Smooth muscle cell (in vitro differentiated cells): ENCODE data around the gene DIS3. TPM values are rescaled to one million over a fixed set of nuclear protein-coding genes. Genes with fewer than 3 reads are reported as not detected.
"Not testable (repeated sequence)": the region's sequence is repeated elsewhere in the genome, so short reads cannot be mapped to it uniquely, and the experiment has no call there.

Source experiments
- DNase-seq: peaks from one replicate; lab custom pipeline; 2025; ENCODE audit not compliant: unreplicated experiment; lab: John Stamatoyannopoulos, UW
- H2AFZ ChIP-seq: fragments of 200-600 bp; sonication (generic); 2 replicates; pipeline ENCODE4 v1.6.0; 2016; ENCODE audit warnings: antibody characterized with exemption, low read depth, mild to moderate bottlenecking
- H3F3A ChIP-seq: fragments of 200-600 bp; sonication (generic); 2 replicates; pipeline ENCODE4 v1.6.0; 2017; ENCODE audit warnings: antibody characterized with exemption, low read depth
- H3K27ac ChIP-seq: fragments of 200-600 bp; sonication (generic); 2 replicates; pipeline ENCODE4 v1.5.1; 2016; ENCODE audit warnings: low read depth, mild to moderate bottlenecking
- H3K27me3 ChIP-seq: fragments of 200-600 bp; sonication (generic); 2 replicates; pipeline ENCODE4 v1.6.1; 2016; ENCODE audit warnings: low read depth, mild to moderate bottlenecking
- H3K36me3 ChIP-seq: fragments of 200-600 bp; sonication (generic); 2 replicates; pipeline ENCODE4 v1.5.1; 2016; ENCODE audit warnings: low read depth
- H3K4me1 ChIP-seq: fragments of 200-600 bp; sonication (generic); 2 replicates; pipeline ENCODE4 v1.5.1; 2016; ENCODE audit warnings: low read depth
- H3K4me2 ChIP-seq: fragments of 200-600 bp; sonication (generic); 2 replicates; pipeline ENCODE4 v1.6.0; 2016; ENCODE audit warnings: mild to moderate bottlenecking
- H3K4me3 ChIP-seq: fragments of 200-600 bp; sonication (generic); 2 replicates; pipeline ENCODE4 v1.5.1; 2016; ENCODE audit warnings: mild to moderate bottlenecking
- H3K79me2 ChIP-seq: fragments of 200-600 bp; sonication (generic); 2 replicates; pipeline ENCODE4 v1.6.0; 2016; ENCODE audit warnings: low read depth, mild to moderate bottlenecking
- H3K9ac ChIP-seq: fragments of 200-600 bp; sonication (generic); 2 replicates; pipeline ENCODE4 v1.6.0; 2016; ENCODE audit warnings: low read depth
- H3K9me3 ChIP-seq: fragments of 200-600 bp; sonication (generic); replicated peaks from 2 replicates; pipeline ENCODE4 v1.5.1; 2016; ENCODE audit warnings: low read depth
- H4K20me1 ChIP-seq: fragments of 200-600 bp; sonication (generic); 2 replicates; pipeline ENCODE4 v1.6.0; 2016; ENCODE audit warnings: low read depth
- WGBS: methylation state at CpG from one replicate; pipeline ENCODE4 v1.1.7; 2016; ENCODE audit warnings: low lambda C conversion rate; 5-methylcytosine and 5-hydroxymethylcytosine counted together
- polyA plus RNA-seq: library from polyadenylated mRNA; unstranded; fragments of >200 nt; fragmentation: Nextera tagmentation; extraction: Ambion mirVana; gene quantifications from 2 replicates; pipeline ENCODE4 v1.2.1, GENCODE V29; 2016
- total RNA-seq: library from RNA; depleted of rRNA; stranded (reverse); fragments of >200 nt; gene quantifications from 2 replicates; pipeline ENCODE4 v1.2.3, GENCODE V29; 2014
- TF ChIP-seq, protein P1 (sequence below): fragments of 200-600 bp; sonication (generic); IDR thresholded peaks from 2 replicates; pipeline ENCODE4 v1.5.1; 2017; ENCODE audit warnings: borderline replicate concordance, mild to moderate bottlenecking, antibody characterized with exemption; ENCODE audit not compliant: insufficient read depth, poor library complexity, severe bottlenecking

Gene DIS3
- total and polyA plus RNA-seq, 2 experiments from 2014 or later = 15.3 to 50.1 TPM

DNA sequence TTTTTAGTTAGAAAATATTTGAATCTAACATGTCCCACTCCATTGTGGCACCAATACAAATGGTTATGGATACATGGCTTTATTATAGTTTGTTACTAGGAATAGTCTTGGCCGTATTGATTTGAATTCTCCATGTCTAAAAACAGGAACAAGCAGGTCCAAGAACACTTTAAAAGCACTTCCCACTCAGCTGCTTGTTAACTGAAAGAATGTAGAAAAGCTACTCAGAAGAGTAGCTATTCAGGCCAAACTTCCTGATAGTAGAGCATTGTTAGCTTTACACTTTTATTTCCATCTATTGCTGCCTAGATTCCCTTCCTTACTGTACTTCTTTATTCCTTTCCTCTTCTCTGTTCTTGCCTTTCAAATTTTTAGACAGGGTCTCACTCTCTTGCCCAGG lies 7.1 kb upstream of the DIS3 start:
- H3K4me1 ChIP-seq = no peaks in the 10 kb centered on the region
- no peaks in the 10 kb centered on the region for H3K27me3 ChIP-seq
- peaks cover 16% of the 10 kb centered on the region for H3K36me3 ChIP-seq
- 86% methylated on average over 1 of the region's 1 CpG for WGBS
- no peak overlapping the region for H3K27ac ChIP-seq
- DNase-seq = no peak
- H3F3A ChIP-seq = no peaks in the 10 kb centered on the region
- H3K9ac ChIP-seq = no peak overlapping the region
- no peak overlapping the region for H3K4me2 ChIP-seq
- H3K4me3 ChIP-seq = no peak overlapping the region
- H3K79me2 ChIP-seq = peaks cover 60% of the 10 kb centered on the region
- H4K20me1 ChIP-seq = peaks cover 38% of the 10 kb centered on the region
- H2AFZ ChIP-seq = no peak overlapping the region
- TF ChIP-seq, protein P1, sequence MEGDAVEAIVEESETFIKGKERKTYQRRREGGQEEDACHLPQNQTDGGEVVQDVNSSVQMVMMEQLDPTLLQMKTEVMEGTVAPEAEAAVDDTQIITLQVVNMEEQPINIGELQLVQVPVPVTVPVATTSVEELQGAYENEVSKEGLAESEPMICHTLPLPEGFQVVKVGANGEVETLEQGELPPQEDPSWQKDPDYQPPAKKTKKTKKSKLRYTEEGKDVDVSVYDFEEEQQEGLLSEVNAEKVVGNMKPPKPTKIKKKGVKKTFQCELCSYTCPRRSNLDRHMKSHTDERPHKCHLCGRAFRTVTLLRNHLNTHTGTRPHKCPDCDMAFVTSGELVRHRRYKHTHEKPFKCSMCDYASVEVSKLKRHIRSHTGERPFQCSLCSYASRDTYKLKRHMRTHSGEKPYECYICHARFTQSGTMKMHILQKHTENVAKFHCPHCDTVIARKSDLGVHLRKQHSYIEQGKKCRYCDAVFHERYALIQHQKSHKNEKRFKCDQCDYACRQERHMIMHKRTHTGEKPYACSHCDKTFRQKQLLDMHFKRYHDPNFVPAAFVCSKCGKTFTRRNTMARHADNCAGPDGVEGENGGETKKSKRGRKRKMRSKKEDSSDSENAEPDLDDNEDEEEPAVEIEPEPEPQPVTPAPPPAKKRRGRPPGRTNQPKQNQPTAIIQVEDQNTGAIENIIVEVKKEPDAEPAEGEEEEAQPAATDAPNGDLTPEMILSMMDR = no peak
- no peaks in the 10 kb centered on the region for H3K9me3 ChIP-seq

GRCh38 chr13:72784679-72785078 lies 3.0 kb upstream of the DIS3 start:
- not testable (repeated sequence) for H3K27me3 ChIP-seq, H3K9me3 ChIP-seq, DNase-seq, H3K36me3 ChIP-seq, H3K9ac ChIP-seq, H2AFZ ChIP-seq, H3K4me2 ChIP-seq, H3K27ac ChIP-seq, H3F3A ChIP-seq, H3K4me3 ChIP-seq
- Histone ChIP-seq H3K79me2 (peaks cover 89% of the 10 kb centered on the region), H4K20me1 (peaks cover 42% of the 10 kb centered on the region), H3K4me1 (peaks cover 17% of the 10 kb centered on the region)
- 98% methylated on average over 4 of the region's 4 CpGs for WGBS

DNA sequence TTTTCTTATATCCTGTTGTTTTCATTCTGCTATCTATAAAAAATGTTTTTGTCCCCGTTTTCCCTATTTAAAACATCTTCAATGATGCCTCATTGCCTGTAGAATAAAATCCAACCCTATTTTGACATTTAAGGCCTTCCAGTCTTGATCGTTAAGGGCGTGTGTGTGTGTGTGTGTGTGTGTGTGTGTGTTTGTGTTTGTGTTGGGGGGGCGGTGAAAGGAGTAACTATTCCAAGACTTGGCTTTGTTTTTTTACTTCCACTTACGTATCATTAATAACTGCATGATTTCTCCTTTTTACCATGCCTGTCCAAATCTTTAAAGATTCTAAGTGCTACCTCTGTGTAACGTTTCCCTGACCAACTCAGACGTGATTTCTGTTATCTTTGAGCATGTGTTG lies 1.0 kb upstream of the DIS3 start:
- no peak for DNase-seq
- H3K27me3 ChIP-seq = no peaks in the 10 kb centered on the region
- TF ChIP-seq, protein P1 = no peak
- peak overlapping the region; percentile 96 for H3K4me2 ChIP-seq
- no peaks in the 10 kb centered on the region for H3K9me3 ChIP-seq
- no peaks in the 10 kb centered on the region for H3K36me3 ChIP-seq
- WGBS = 10% methylated on average over 7 of the region's 7 CpGs
- H4K20me1 ChIP-seq = peaks cover 46% of the 10 kb centered on the region
- peaks cover 17% of the 10 kb centered on the region for H3K4me1 ChIP-seq
- peak overlapping the region; percentile 73 for H3K27ac ChIP-seq
- H3F3A ChIP-seq = no peaks in the 10 kb centered on the region
- H2AFZ ChIP-seq = peak overlapping the region; percentile 94
- peak overlapping the region; percentile 69 for H3K4me3 ChIP-seq
- peak overlapping the region; percentile 88 for H3K9ac ChIP-seq
- peaks cover 92% of the 10 kb centered on the region for H3K79me2 ChIP-seq

- WGBS = 79% methylated on average over 2 of the region's 2 CpGs
- Histone ChIP-seq H3K27me3 (no peaks in the 10 kb centered on the region), H3K9me3 (no peaks in the 10 kb centered on the region), H3K27ac (no peak overlapping the region), H3K4me1 (no peaks in the 10 kb centered on the region), H4K20me1 (peaks cover 27% of the 10 kb centered on the region), H3K79me2 (peaks cover 28% of the 10 kb centered on the region), H3K9ac (no peak overlapping the region), H3K36me3 (peaks cover 51% of the 10 kb centered on the region), H3K4me3 (no peak overlapping the region), H3K4me2 (no peak overlapping the region), H3F3A (no peaks in the 10 kb centered on the region), H2AFZ (no peak overlapping the region)
- TF ChIP-seq, protein P1 = no peak
- no peak for DNase-seq
Measured at GRCh38 chr13:72774019-72774418, 7.7 kb downstream of the DIS3 start.
